DND-41 (cell line): Measurements from ENCODE around the gene CDK16.

ENCODE experiments used
- ATAC-seq: fragments of 200-7000 bp; cut with Tn5 transposase; 3 replicates; pipeline ENCODE4 v1.9.1; 2021; ENCODE audit warnings: low read depth; ENCODE audit not compliant: insufficient read depth
- DNase-seq: peaks from one replicate; pipeline ENCODE4 v3.0.0-alpha.2; 2020
- H2AFZ ChIP-seq: 2 replicates; pipeline ENCODE4 v1.6.0; 2012; ENCODE audit warnings: low read depth, low read length
- H3K27ac ChIP-seq: 2 replicates; pipeline ENCODE4 v1.5.1; 2012; ENCODE audit warnings: low read length, inconsistent platforms
- H3K27me3 ChIP-seq: fragments of 200-600 bp; sonication (generic); 2 replicates; pipeline ENCODE4 v1.6.0; 2012; ENCODE audit warnings: low read length, mild to moderate bottlenecking, inconsistent platforms; ENCODE audit not compliant: insufficient read depth, poor library complexity
- H3K36me3 ChIP-seq: 2 replicates; pipeline ENCODE4 v1.5.1; 2012; ENCODE audit warnings: low read length, inconsistent platforms; ENCODE audit not compliant: insufficient read depth
- H3K4me1 ChIP-seq: 2 replicates; pipeline ENCODE4 v1.5.1; 2012; ENCODE audit warnings: mild to moderate bottlenecking, low read length; ENCODE audit not compliant: insufficient read depth
- H3K4me2 ChIP-seq: 2 replicates; pipeline ENCODE4 v1.6.0; 2012; ENCODE audit warnings: mild to moderate bottlenecking, moderate library complexity, low read length, inconsistent platforms; ENCODE audit not compliant: insufficient read depth
- H3K4me3 ChIP-seq, 2 experiments: fragments of 200-600 bp in 1 of 2; shearing (Covaris generic) in 1 of 2; 2 replicates each; pipeline ENCODE4 v1.5.1; 2012 to 2016; ENCODE audit warnings: inconsistent platforms in 2 of 2, low read length in 2 of 2, mild to moderate bottlenecking in 2 of 2, low read depth in 1 of 2, moderate library complexity in 1 of 2
- H3K79me2 ChIP-seq: 2 replicates; pipeline ENCODE4 v1.6.0; 2012; ENCODE audit warnings: low read length, inconsistent platforms; ENCODE audit not compliant: insufficient read depth
- H3K9ac ChIP-seq: 2 replicates; pipeline ENCODE4 v1.6.0; 2012; ENCODE audit warnings: low read depth, mild to moderate bottlenecking, inconsistent platforms, low read length, moderate library complexity
- H3K9me3 ChIP-seq: 2 replicates; pipeline ENCODE4 v1.5.1; 2012; ENCODE audit warnings: low read length, moderate library complexity, mild to moderate bottlenecking, inconsistent platforms; ENCODE audit not compliant: insufficient read depth, severe bottlenecking
- H4K20me1 ChIP-seq: 2 replicates; pipeline ENCODE4 v1.6.0; 2012; ENCODE audit warnings: low read length; ENCODE audit not compliant: insufficient read depth
- EZH2 ChIP-seq: IDR thresholded peaks from 3 replicates; pipeline ENCODE4 v1.6.1; 2012; ENCODE audit warnings: borderline replicate concordance, low read depth, mild to moderate bottlenecking, moderate library complexity, low read length, inconsistent platforms; ENCODE audit not compliant: severe bottlenecking
- TF ChIP-seq, protein P1 (sequence below): IDR thresholded peaks from 2 replicates; pipeline ENCODE4 v1.5.1; 2012; ENCODE audit warnings: borderline replicate concordance, low read length, moderate library complexity, mild to moderate bottlenecking; ENCODE audit not compliant: poor library complexity, severe bottlenecking; ENCODE audit errors: extremely low read depth

CDK16 gene

GRCh38 chrX:47218280-47218919 lies at the start of gene CDK16:
CDK16 (plus strand) TSS chrX:47218681; CDS start chrX:47223558, 4,877 bp downstream.
- Histone ChIP-seq H3K27ac (peak within 1 kb of the TSS; percentile 99), H3K9ac (peak within 1 kb of the TSS; percentile 100), H3K79me2 (peaks cover 50% of the 10 kb centered on the region), H4K20me1 (peaks cover 41% of the 10 kb centered on the region), H2AFZ (peak within 1 kb of the TSS; percentile 94), H3K9me3 (no peaks in the 10 kb centered on the region), H3K4me3 (peak within 1 kb of the TSS; percentile 59 to 81; a peak in 3 of 4 replicates), H3K4me1 (peaks cover 60% of the 10 kb centered on the region), H3K4me2 (peak within 1 kb of the TSS; percentile 77), H3K36me3 (peaks cover 66% of the 10 kb centered on the region), H3K27me3 (no peaks in the 10 kb centered on the region)
- ATAC-seq (peak; percentile 41), DNase-seq (peak; percentile 80)
- TF ChIP-seq, protein P1, sequence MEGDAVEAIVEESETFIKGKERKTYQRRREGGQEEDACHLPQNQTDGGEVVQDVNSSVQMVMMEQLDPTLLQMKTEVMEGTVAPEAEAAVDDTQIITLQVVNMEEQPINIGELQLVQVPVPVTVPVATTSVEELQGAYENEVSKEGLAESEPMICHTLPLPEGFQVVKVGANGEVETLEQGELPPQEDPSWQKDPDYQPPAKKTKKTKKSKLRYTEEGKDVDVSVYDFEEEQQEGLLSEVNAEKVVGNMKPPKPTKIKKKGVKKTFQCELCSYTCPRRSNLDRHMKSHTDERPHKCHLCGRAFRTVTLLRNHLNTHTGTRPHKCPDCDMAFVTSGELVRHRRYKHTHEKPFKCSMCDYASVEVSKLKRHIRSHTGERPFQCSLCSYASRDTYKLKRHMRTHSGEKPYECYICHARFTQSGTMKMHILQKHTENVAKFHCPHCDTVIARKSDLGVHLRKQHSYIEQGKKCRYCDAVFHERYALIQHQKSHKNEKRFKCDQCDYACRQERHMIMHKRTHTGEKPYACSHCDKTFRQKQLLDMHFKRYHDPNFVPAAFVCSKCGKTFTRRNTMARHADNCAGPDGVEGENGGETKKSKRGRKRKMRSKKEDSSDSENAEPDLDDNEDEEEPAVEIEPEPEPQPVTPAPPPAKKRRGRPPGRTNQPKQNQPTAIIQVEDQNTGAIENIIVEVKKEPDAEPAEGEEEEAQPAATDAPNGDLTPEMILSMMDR: no peak
- no peak for TF ChIP-seq EZH2

GRCh38 chrX:47169273-47169672 lies 49.2 kb upstream of the CDK16 start:
- no peak for TF ChIP-seq EZH2
- TF ChIP-seq, protein P1: no peak
- Histone ChIP-seq H4K20me1 (peaks cover 14% of the 10 kb centered on the region), H3K4me3 (no peak overlapping the region), H3K9me3 (no peaks in the 10 kb centered on the region), H2AFZ (no peak overlapping the region), H3K4me2 (no peak overlapping the region), H3K9ac (no peak overlapping the region), H3K27me3 (no peaks in the 10 kb centered on the region), H3K27ac (no peak overlapping the region), H3K79me2 (peaks cover 48% of the 10 kb centered on the region), H3K4me1 (no peaks in the 10 kb centered on the region), H3K36me3 (peaks cover 58% of the 10 kb centered on the region)
- no peak for ATAC-seq
- no peak for DNase-seq

DNA sequence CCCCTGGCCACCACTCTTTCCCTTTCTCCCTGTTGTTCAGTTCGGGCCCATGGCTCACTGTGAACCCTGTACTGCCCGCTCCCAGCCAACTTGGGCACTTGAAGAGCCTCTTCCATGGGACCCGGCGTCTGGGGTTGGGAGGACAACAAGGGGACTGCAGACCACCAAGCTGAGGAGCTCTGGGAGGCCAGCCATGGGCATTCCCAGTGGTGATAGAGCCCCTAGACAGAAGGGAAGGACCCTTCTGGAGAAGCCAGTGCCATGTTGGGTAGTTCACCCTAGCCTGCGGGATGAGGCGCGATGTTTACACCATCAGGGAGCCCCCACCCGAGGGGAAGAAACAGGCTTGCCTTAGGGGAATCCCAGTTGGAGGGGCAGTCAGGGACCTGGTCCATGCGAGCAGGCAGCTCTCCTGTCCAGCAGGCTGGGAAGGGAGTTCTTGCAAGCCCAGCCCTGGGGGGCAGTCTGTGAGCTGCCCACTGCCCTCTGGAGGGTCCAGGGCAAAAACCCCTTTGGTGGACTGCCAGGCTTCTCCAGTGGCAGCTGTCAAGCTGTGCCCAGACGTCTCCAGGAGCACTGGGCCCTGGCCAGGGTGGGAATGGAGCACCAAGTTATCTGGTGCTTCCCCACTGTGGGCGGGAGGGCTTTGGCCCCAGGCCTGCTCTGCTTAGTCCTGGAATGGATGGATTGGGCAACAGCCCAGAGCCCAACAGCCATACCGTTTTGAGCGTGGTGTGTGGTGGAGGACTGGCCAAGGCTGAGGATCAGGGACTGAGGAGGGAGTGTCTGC lies 48.6 kb upstream of the CDK16 start:
- peaks cover 14% of the 10 kb centered on the region for H4K20me1 ChIP-seq
- no peak for ATAC-seq
- H3K4me2 ChIP-seq: no peak overlapping the region
- peaks cover 41% of the 10 kb centered on the region for H3K79me2 ChIP-seq
- no peak overlapping the region for H3K27ac ChIP-seq
- no peak overlapping the region for H2AFZ ChIP-seq
- no peak for DNase-seq
- peaks cover 64% of the 10 kb centered on the region for H3K36me3 ChIP-seq
- H3K27me3 ChIP-seq: no peaks in the 10 kb centered on the region
- no peaks in the 10 kb centered on the region for H3K4me1 ChIP-seq
- no peak for TF ChIP-seq EZH2
- TF ChIP-seq, protein P1: no peak
- no peaks in the 10 kb centered on the region for H3K9me3 ChIP-seq
- H3K9ac ChIP-seq: no peak overlapping the region
- no peak overlapping the region for H3K4me3 ChIP-seq
